ENCODE results near the gene FOXC2. TPM values are rescaled to one million over a fixed set of nuclear protein-coding genes. Genes with fewer than 3 reads are reported as not detected.

The FOXC2 gene
- total and polyA plus RNA-seq, 2 of the 13 experiments (the other 11 are each of a cell fraction or from before 2014, with no cell fraction given): not detected

GRCh38 chr16:86601356-86601755 lies 34.7 kb downstream of the FOXC2 start:
- intact Hi-C loops (cut with micrococcal nuclease; ENCODE audit: unreplicated experiment) (loop anchor here (5.0 kb wide), 1 partner anchor 459 kb away; no protein-coding TSS in a partner anchor), in situ Hi-C loops (cut with HindIII; ENCODE audit: extremely low pct_ligation_motif_present, low pct_unique_long_range_greater_than_20kb) (no loop called here)
- TF ChIP-seq ZNF678 (CRISPR knock-in tag; IDR thresholded peaks at IDR 0.05) (no peak), SOX5 (CRISPR knock-in tag; IDR thresholded peaks at IDR 0.05; ENCODE audit: borderline replicate concordance) (no peak)
- BruUV-seq (replicated peaks): no TSS peak
- no peaks in the 10 kb centered on the region for H3K36me3 ChIP-seq (replicated peaks in 1 of 2; ENCODE audit: control insufficient read depth in 1 of 2, insufficient read depth in 2 of 2, low read length in 2 of 2)
- ChIA-PET CTCF (ENCODE audit: low intra/inter-chr PET ratio, low total read pairs) (no interaction called here), POLR2A (no interaction called here)
- no peak overlapping the region for H3K27ac ChIP-seq (ENCODE audit: extremely low read length, insufficient read depth, low read length)
- no peak for ATAC-seq
- H3K79me2 ChIP-seq (ENCODE audit: insufficient read depth, low read length): no peaks in the 10 kb centered on the region
- WGBS (ENCODE audit: low lambda C conversion rate): 0% methylated on average over 2 of the region's 2 CpGs
- no peaks in the 10 kb centered on the region for H3K9me3 ChIP-seq (ENCODE audit: low read length)
- no peak for DNase-seq (ENCODE audit: low spot score)
- no peaks in the 10 kb centered on the region for H4K20me1 ChIP-seq (ENCODE audit: insufficient read depth, low read length)
- H2AFZ ChIP-seq (ENCODE audit: low read length): no peak overlapping the region
- H3K4me2 ChIP-seq (ENCODE audit: low read depth, low read length): no peak overlapping the region
- FAIRE-seq: no peak
- H3K27me3 ChIP-seq (ENCODE audit: control insufficient read depth in 1 of 2, insufficient read depth in 2 of 2, low read length in 2 of 2): peaks cover 0 to 38% of the 10 kb centered on the region in 2 experiments; a peak in 2 of 5 replicates
- no peak overlapping the region for H3K9ac ChIP-seq (ENCODE audit: insufficient read depth, low read depth, low read length)
- H3K4me1 ChIP-seq (ENCODE audit: insufficient read depth, low read length): no peaks in the 10 kb centered on the region
- H3K4me3 ChIP-seq (replicated peaks in 1 of 3; ENCODE audit: insufficient read depth in 1 of 3, low read depth in 2 of 3, low read length in 3 of 3): no peak overlapping the region

GRCh38 chr16:86602521-86602920 lies 35.9 kb downstream of the FOXC2 start:
- CTCF ChIA-PET (ENCODE audit: low intra/inter-chr PET ratio, low total read pairs): no interaction called here
- POLR2A ChIA-PET: no interaction called here
- DNase-seq (ENCODE audit: low spot score) (no peak), FAIRE-seq (no peak), ATAC-seq (no peak)
- no peaks in the 10 kb centered on the region for H3K79me2 ChIP-seq (ENCODE audit: insufficient read depth, low read length)
- H3K4me3 ChIP-seq (replicated peaks in 1 of 3; ENCODE audit: insufficient read depth in 1 of 3, low read depth in 2 of 3, low read length in 3 of 3): no peak overlapping the region
- H3K36me3 ChIP-seq (replicated peaks in 1 of 2; ENCODE audit: control insufficient read depth in 1 of 2, insufficient read depth in 2 of 2, low read length in 2 of 2): no peaks in the 10 kb centered on the region
- H3K27ac ChIP-seq (ENCODE audit: extremely low read length, insufficient read depth, low read length): no peak overlapping the region
- no peaks in the 10 kb centered on the region for H4K20me1 ChIP-seq (ENCODE audit: insufficient read depth, low read length)
- TF ChIP-seq TRIM24 (CRISPR knock-in tag; IDR thresholded peaks at IDR 0.05): no peak
- TF ChIP-seq AFF4 (CRISPR knock-in tag; IDR thresholded peaks at IDR 0.05): no peak
- TF ChIP-seq TEAD2 (CRISPR knock-in tag; IDR thresholded peaks at IDR 0.05): no peak
- no peak for TF ChIP-seq ZFP82 (CRISPR knock-in tag; IDR thresholded peaks at IDR 0.05; ENCODE audit: borderline replicate concordance)
- TF ChIP-seq ZBTB7B (CRISPR knock-in tag; IDR thresholded peaks at IDR 0.05): no peak
- TF ChIP-seq ZMYM4 (CRISPR knock-in tag; IDR thresholded peaks at IDR 0.05): no peak
- TF ChIP-seq MTERF4 (CRISPR knock-in tag; IDR thresholded peaks at IDR 0.05): no peak
- no peak for TF ChIP-seq SIX1 (CRISPR knock-in tag; IDR thresholded peaks at IDR 0.05; ENCODE audit: borderline replicate concordance)
- H3K27me3 ChIP-seq (ENCODE audit: control insufficient read depth in 1 of 2, insufficient read depth in 2 of 2, low read length in 2 of 2): peaks cover 0 to 26% of the 10 kb centered on the region in 2 experiments; a peak in 1 of 5 replicates
- BruUV-seq (replicated peaks): no TSS peak
- intact Hi-C loops (cut with micrococcal nuclease; ENCODE audit: unreplicated experiment): loop anchor here (5.0 kb wide), 1 partner anchor 460 kb away; no protein-coding TSS in a partner anchor
- no peaks in the 10 kb centered on the region for H3K4me1 ChIP-seq (ENCODE audit: insufficient read depth, low read length)
- no peaks in the 10 kb centered on the region for H3K9me3 ChIP-seq (ENCODE audit: low read length)
- no peak overlapping the region for H3K9ac ChIP-seq (ENCODE audit: insufficient read depth, low read depth, low read length)
- 13% methylated on average over 4 of the region's 4 CpGs for WGBS (ENCODE audit: low lambda C conversion rate)
- no peak overlapping the region for H3K4me2 ChIP-seq (ENCODE audit: low read depth, low read length)
- H2AFZ ChIP-seq (ENCODE audit: low read length): no peak overlapping the region
- in situ Hi-C loops (cut with HindIII; ENCODE audit: extremely low pct_ligation_motif_present, low pct_unique_long_range_greater_than_20kb): no loop called here
